ENCODE data around the gene ERC2.

ERC2 gene

DNA sequence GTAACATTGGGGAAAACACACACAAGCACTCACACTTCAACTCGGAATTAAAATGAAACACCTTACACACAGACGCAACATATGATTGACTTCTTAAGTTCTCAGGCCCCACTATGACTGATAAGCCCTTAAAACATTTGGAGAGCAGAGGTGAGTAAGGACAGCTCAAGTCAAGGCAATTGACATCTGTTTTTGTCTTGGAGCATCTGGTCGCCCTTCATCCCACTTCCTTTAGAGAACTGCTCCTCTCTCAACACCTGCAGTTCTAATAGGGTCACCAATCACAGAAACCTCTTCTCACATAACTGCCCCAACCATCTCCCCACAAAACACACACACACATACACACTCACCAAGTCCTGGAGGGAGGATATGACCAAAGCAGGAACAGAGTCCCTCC, 43.4 kb downstream of the ERC2 start:
- DNase-seq (ENCODE audit: low spot score), result no peak

GRCh38 chr3:56424336-56424735, 43.9 kb downstream of the ERC2 start:
- DNase-seq (ENCODE audit: low spot score), result no peak

DNA sequence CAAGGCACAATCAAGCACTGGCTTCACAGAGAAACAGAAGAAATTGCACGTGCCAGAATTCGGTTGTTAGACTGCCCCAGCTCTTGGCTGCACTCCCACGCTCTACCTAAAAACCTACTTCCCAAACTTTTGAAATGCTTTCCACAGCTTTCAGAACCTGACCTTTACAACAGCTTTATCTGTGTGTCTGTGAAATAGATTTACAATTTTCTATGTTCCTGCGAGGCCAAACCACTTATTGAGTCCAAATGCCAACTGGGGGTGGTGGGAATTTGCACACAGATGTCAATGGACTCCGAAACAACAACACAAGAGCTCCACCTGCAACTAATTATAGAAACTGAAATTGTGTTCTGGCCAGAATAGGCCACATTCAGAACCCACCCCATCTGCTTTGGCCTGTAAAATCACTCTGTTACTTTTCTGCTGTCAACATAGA, 44.6 kb downstream of the ERC2 start:
- no peak for DNase-seq (ENCODE audit: low spot score)

- DNase-seq (ENCODE audit: low spot score), result no peak
Observed at GRCh38 chr3:56422316-56422715, 46.0 kb downstream of the ERC2 start.

- no peak for DNase-seq (ENCODE audit: low spot score)
Observed at GRCh38 chr3:56421205-56421604, 47.1 kb downstream of the ERC2 start.

DNA sequence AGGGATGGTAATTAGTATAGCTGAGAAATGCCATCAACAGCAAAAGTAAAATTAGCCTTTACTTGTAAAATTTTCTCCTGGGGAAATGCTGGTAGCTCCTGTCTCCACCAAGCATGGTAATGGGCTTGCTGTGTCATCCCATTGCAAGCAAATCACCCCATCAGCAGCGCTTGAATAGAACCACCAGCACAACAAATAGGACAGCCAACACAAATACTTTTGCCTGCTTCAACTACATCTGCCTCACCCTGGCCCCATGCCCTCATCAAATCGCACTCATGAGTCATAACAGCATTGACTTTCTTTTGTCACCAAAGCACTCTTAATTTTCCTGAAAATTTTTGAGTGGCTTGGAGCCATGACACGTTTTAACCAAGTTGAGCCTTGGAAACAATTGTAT, 52.6 kb downstream of the ERC2 start:
- DNase-seq (ENCODE audit: low spot score), result no peak

- no peak for DNase-seq (ENCODE audit: low spot score)
Observed at GRCh38 chr3:56413911-56414310, 54.4 kb downstream of the ERC2 start.

GRCh38 chr3:56411166-56411565, 57.1 kb downstream of the ERC2 start:
- DNase-seq (ENCODE audit: low spot score), result no peak

GRCh38 chr3:56410576-56410975, 57.7 kb downstream of the ERC2 start:
- DNase-seq (ENCODE audit: low spot score), result no peak

- DNase-seq (ENCODE audit: low spot score), result no peak
Observed at GRCh38 chr3:56409790-56410189, 58.5 kb downstream of the ERC2 start.

- no peak for DNase-seq (ENCODE audit: low spot score)
Observed at GRCh38 chr3:56408761-56409196, 59.5 kb downstream of the ERC2 start.

DNA sequence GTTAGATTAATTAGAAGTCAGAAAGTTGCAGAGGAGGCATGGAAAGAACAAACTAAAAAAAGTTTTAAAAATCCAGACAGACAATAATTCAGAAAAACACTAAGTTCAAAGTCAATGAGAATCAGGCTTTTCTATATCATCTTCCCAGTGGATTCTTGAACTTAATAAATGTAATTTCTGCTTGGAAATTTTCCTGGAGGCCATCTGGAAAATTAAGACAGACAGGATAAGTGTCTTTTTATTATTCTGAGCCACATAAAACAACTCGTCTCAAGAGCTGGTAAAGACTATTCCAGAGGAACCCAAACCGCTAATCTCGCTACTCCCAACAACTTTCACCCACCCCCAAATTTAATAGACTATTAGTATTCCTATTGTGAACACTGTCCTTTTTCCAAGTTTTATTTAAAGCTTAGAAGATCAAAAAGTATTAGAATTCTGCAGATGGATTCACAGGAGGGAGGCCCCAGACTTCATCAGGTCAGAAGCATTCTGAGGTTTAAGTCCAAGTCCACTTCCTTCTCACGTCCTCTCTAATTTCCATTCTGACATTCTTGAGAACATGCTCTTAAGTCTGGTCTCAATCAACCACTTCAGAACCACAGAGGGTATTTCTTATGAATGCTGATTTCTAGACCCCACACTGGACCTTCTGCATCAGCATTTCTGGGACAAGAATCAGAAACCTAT, 61.3 kb downstream of the ERC2 start:
- DNase-seq (ENCODE audit: low spot score), result no peak

DNA sequence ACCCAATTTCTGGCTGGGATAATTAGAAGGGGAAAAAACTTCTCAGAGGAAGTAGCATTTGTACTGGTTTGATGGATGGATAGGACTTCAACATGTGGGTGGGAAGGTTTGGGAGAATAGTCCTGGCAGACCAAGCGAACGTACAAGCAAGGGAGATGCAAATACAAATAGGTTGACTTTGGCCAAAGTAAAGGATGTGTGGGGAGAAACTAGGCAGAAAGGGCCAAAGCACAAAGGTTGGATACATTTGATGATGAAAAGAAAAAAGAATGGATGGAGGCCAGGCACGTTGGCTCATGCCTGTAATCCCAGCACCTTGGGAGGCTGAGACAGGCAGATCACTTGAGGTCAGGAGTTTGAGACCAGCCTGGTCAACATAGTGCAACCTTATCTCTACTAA, 63.4 kb downstream of the ERC2 start:
- DNase-seq (ENCODE audit: low spot score), result no peak

DNA sequence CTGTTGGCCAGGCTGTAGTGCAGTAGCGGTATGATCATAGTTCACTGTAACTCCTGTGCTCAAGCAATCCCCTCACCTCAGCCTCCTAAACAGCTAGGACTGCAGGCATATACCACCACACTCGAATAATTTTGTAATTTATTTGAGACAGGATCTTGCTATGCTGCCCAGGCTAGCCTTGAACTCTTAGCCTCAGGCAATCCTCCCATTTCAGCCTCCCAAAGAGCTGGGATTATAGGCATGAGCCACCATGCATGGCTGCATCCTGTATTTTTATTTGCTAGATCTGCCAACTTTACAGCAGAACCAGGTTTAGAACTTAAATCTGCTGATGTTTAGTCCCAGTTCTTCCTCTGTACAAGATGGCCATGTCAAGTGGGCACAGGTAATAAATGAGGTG, 69.6 kb downstream of the ERC2 start:
- no peak for DNase-seq (ENCODE audit: low spot score)

GRCh38 chr3:56397798-56398197, 70.5 kb downstream of the ERC2 start:
- DNase-seq (ENCODE audit: low spot score), result no peak

GRCh38 chr3:56389183-56389830, 79.0 kb downstream of the ERC2 start:
- DNase-seq (ENCODE audit: low spot score), result no peak

DNA sequence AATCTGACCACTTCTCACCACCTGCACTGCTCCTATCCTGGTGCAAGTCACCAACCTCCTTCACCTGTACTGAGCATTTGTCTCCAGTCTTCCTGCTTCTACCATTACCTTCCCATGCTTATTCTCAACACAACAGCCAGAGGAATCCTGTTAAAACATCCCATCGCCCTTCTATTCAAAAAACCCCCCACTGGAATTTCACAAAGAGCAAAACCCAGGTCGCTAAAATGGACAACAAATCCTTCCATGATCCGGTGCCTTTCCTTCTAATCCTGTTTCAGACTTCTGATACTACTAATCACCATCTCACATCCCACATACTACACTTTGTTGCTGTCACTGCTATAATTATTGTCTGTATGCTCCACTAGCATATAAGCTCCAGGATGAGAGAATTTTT, 85.2 kb downstream of the ERC2 start:
- no peak for DNase-seq (ENCODE audit: low spot score)

DNA sequence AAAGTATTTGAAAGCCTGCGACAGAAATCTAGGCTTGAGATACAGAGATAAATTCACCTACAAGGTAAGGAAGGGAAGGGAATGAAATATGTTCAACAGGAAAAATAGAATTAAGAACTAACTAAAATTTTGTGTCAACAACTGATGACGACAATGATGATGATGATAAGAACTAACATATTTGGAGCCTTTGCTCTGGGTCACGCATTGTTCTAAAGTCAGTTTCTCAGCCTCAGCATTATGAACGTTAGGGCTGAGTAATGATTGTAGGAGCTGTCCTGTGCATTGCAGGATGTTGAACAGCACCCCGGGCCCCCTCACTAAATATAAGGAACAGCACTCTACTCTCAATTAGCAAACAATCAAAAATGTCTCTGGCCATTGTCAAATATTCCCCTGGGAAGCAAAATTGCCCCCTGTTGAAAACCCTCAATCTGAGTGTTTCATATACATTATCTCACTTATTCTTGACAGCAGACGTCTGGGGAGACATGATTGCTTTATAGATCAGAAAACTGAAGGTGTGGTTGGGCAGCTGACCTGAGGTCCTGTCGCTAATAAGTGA, 88.5 kb downstream of the ERC2 start:
- DNase-seq (ENCODE audit: low spot score), result no peak

DNA sequence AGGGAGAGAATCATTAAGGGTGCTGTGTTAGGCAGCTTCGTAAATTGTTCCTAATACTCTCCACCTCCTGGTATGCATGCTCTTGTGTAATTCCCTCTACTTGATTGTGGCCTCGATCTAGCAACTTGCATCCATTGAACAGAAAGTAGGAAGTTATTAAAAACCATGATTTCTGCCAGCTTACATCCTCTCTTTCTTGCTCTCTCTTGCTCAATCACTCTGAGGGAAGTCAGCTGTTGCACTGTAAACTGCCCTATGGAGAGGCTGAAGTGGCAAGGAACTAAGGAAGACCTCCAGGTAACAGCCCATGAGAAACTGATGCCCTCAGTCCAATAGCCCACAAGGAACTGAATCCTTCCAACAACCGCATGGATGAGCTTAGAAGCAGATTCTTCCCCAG, 92.6 kb downstream of the ERC2 start:
- no peak for DNase-seq (ENCODE audit: low spot score)

DNA sequence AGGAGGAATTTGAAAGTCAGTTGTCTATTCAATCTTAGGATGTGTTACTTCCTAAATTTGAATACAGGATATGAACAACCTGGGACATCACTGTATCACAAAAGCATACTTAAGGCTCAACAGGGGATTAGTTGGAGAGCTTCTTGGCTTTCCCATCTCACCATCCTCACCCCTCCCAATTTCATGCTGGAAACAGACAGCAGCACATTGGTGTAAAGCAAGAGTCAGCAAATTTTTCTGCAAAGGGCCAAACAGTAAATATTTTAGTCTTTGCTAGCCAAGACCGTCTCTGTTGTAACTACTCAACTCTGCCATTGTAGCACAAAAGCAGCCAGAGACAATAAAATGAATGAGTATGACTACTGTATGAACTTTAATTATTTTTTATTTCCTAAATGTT, 94.9 kb downstream of the ERC2 start:
- DNase-seq (ENCODE audit: low spot score), result no peak

GRCh38 chr3:56370991-56371775, 97.1 kb downstream of the ERC2 start:
- no peak for DNase-seq (ENCODE audit: low spot score)

GRCh38 chr3:56369914-56370313, 98.4 kb downstream of the ERC2 start:
- no peak for DNase-seq (ENCODE audit: low spot score)

DNA sequence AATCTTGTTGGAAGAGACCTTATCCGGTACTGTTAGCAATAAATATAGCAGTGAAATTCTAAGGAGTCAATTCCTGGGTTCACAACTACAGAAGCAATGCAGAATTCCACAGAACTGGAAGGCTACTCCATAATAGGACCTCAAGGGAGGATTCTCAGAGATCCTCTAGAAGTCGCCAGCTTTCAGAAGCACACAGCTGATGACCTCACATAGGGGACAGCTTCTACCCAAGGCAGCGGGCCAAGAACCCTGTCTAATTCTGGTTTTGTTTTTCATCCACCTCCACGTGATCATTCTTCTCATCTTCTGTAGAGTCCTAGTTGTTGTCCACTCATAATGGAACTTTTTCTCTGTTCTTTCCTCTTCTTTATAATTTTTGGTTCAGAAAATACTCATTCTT, 99.4 kb downstream of the ERC2 start:
- no peak for DNase-seq (ENCODE audit: low spot score)

All from hematopoietic multipotent progenitor cell treated with erythropoietin and hydrocortisone succinate and interleukin-3 and kit ligand, for 15 days (in vitro differentiated cells).